Mucosa of descending colon (tissue), 3 donors: ENCODE results near the gene COPS6. TPM values are rescaled to one million over a fixed set of nuclear protein-coding genes. Genes with fewer than 3 reads are reported as not detected.

Experiments used
- ATAC-seq: fragments of 200-7000 bp; cut with Tn5 transposase; one replicate; pipeline ENCODE4 v1.9.1; 2020; ENCODE audit warnings: mild to moderate bottlenecking, moderate library complexity
- DNase-seq, 3 donors: peaks; one replicate each; pipeline ENCODE4 v3.0.0-alpha.2; 2020
- H3K36me3 ChIP-seq: fragments of 200-600 bp; one replicate; pipeline ENCODE4 v1.8.0; 2021; ENCODE audit warnings: low read depth, mild to moderate bottlenecking
- H3K4me1 ChIP-seq: fragments of 200-600 bp; one replicate; pipeline ENCODE4 v1.8.0; 2021; ENCODE audit warnings: low read depth, mild to moderate bottlenecking
- H3K4me3 ChIP-seq: fragments of 200-600 bp; one replicate; pipeline ENCODE4 v1.8.0; 2021; ENCODE audit warnings: mild to moderate bottlenecking
- H3K9me3 ChIP-seq: fragments of 200-600 bp; one replicate; pipeline ENCODE4 v1.8.0; 2021; ENCODE audit warnings: mild to moderate bottlenecking
- CTCF ChIP-seq: fragments of 200-600 bp; IDR thresholded peaks from one replicate; pipeline ENCODE4 v1.8.0; 2022; ENCODE audit warnings: antibody characterized with exemption, mild to moderate bottlenecking
- intact Hi-C, 2 donors: fragments of 100-400 bp; cut with DNase I in 1 of 2; cut with micrococcal nuclease in 1 of 2; formaldehyde crosslinking; loops; one replicate each; pipeline versions ENCODE4 v1.11.0 to v1.11.1; 2022; cut with DNase I, micrococcal nuclease
- microRNA-seq: library from miRNA; unstranded; fragments of <30 nt; microRNA quantifications from one replicate; pipeline ENCODE4, GENCODE V29; 2019
- total RNA-seq, 3 donors: library from RNA; stranded (reverse); fragmentation: NEBNext Ultra II Directional in 2 of 3; extraction: Animal tissue kit (Norgen Biotek cat#: 25700) in 2 of 3; gene quantifications; one replicate each; pipeline versions ENCODE4 v1.2.1 to v1.2.4, GENCODE V29; 2021 to 2023
- donor health status: DM: no; HTN: no; CAD: no; lungs with moderate emphysema.
- donor health status: DM: no; HTN: no; CAD: no.
- donor health status: DM: no; HTN: yes; CAD: no.

Gene COPS6
- total RNA-seq, 3 donors from 2014 or later = 61.8 to 98.5 (median 76.1) TPM

DNA sequence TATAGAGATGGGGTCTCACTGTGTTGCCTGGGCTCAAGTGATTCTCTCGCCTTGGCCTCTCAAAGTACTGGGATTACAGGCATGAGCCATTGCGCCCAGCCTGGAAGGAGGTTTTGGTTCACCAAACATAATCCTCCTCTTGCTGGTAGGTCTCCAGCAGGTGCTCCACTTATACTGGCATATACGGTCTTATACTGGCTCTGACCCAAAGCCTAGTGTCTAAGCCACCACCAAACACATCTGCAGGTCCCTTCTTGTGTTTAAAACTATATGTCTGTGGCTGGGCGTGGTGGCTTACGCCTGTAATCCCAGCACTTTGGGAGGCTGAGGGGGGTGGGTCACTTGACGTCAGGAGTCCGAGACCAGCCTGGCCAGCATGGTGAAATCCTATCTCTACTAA, 43.4 kb downstream of the COPS6 start:
- ATAC-seq (no peak), DNase-seq (peak in 1 of 3 donors; percentile 46)
- no peak overlapping the region for H3K4me3 ChIP-seq
- no peaks in the 10 kb centered on the region for H3K9me3 ChIP-seq
- TF ChIP-seq CTCF = no peak
- H3K36me3 ChIP-seq = no peaks in the 10 kb centered on the region
- intact Hi-C loops = loop anchor here (5.0 to 10.0 kb wide), 3 partner anchors 80 to 295 kb away; partner anchors contain the start of genes MEPCE (in 1 of the 2), PVRIG (in 1 of the 2) and ZCWPW1 (in 1 of the 2)
- H3K4me1 ChIP-seq = peaks cover 25% of the 10 kb centered on the region

DNA sequence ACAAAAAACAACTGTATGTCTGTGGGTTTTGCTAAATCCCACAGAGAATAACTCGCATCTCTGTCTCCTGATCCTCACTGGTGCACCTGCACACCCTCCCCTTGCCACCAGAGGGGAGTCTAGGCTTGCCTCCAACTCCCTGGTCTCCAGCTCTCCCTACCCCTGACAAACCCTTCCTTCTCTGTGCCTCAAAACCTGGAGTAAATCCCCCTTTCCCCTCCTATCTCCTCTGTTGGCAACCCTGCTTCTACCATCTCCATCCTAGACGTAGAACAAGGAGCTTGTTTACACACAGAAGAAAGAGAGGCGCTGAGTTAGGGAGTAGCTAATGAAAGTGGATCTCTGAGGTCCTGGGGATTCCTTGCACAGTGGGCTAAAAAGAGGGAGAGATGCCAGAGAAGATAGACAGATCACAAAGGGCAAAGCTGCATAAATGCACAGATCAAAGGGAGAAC, 44.0 kb downstream of the COPS6 start:
- intact Hi-C loops = loop anchor here (5.0 to 10.0 kb wide), 3 partner anchors 80 to 295 kb away; partner anchors contain the start of genes MEPCE (in 1 of the 2), PVRIG (in 1 of the 2) and ZCWPW1 (in 1 of the 2)
- Histone ChIP-seq H3K4me1 (peaks cover 25% of the 10 kb centered on the region), H3K36me3 (no peaks in the 10 kb centered on the region), H3K9me3 (no peaks in the 10 kb centered on the region), H3K4me3 (no peak overlapping the region)
- peak; percentile 54 for TF ChIP-seq CTCF
- peak; percentile 66 to 84 (median 80) for DNase-seq
- peak; percentile 81 for ATAC-seq

- intact Hi-C loops = loop anchor here in 1 of 2 donors (10.0 kb wide), 1 partner anchor 77 kb away; the partner anchor contains the start of gene PVRIG
- no peak for TF ChIP-seq CTCF
- H3K36me3 ChIP-seq = no peaks in the 10 kb centered on the region
- peaks cover 10% of the 10 kb centered on the region for H3K4me1 ChIP-seq
- DNase-seq (peak in 1 of 3 donors; percentile 27), ATAC-seq (peak; percentile 70)
- no peak overlapping the region for H3K4me3 ChIP-seq
- H3K9me3 ChIP-seq = no peaks in the 10 kb centered on the region
These were observed 49.3 kb downstream of the COPS6 start for GRCh38 chr7:100137851-100138760.

- peak; percentile 92 for ATAC-seq
- Histone ChIP-seq H3K4me3 (no peak overlapping the region), H3K36me3 (no peaks in the 10 kb centered on the region), H3K9me3 (no peaks in the 10 kb centered on the region), H3K4me1 (peaks cover 5% of the 10 kb centered on the region)
- no peak for TF ChIP-seq CTCF
- intact Hi-C loops = no loop called here
- DNase-seq = peak in 1 of 3 donors; percentile 13
These were observed 52.8 kb downstream of the COPS6 start for GRCh38 chr7:100141555-100141949.

Small RNA genes lying within 50 kb of the gene (microRNA-seq; reads per million reads assigned to microRNA genes)
- gene MIR106B (1,647 reads per million, percentile 85 among the genes with 10 or more reads in this experiment), gene MIR25 (489 reads per million, percentile 78 among the genes with 10 or more reads in this experiment), gene MIR93 (3,312 reads per million, percentile 90 among the genes with 10 or more reads in this experiment)

Other genes starting within 250 kb of the COPS6 start
- under 1 TPM in 1 of 3 donors, not detected in 2; 0.47 TPM for gene OR2AE1, start 211.9 kb upstream of the COPS6 start, total RNA-seq
- 10 to 100 TPM; 22.2 to 29.2 (median 25.2) TPM for gene TRIM4, start 169.4 kb upstream of the COPS6 start, total RNA-seq
- gene GJC3, start 159.3 kb upstream of the COPS6 start, total RNA-seq = not detected
- gene AZGP1, start 112.9 kb upstream of the COPS6 start, total RNA-seq = 1 to 10 TPM; 3.8 to 7.9 (median 6.0) TPM
- gene ZKSCAN1, start 73.4 kb upstream of the COPS6 start, total RNA-seq = 100 to 1,000 TPM; 105 to 153 (median 129) TPM
- 10 to 100 TPM in 1 of 3 donors, 1 to 10 TPM in 2; 6.9 to 13.9 (median 7.7) TPM for gene ZSCAN21, start 39.2 kb upstream of the COPS6 start, total RNA-seq
- 10 to 100 TPM; 32.6 to 46.1 (median 35.8) TPM for gene ZNF3, start 7.2 kb upstream of the COPS6 start, total RNA-seq
- 10 to 100 TPM; 62.7 to 92.2 (median 65.5) TPM for gene MCM7, start 12.4 kb downstream of the COPS6 start, total RNA-seq
- gene AP4M1, start 12.7 kb downstream of the COPS6 start, total RNA-seq = 10 to 100 TPM; 18.0 to 30.9 (median 23.9) TPM
- 10 to 100 TPM; 31.6 to 62.5 (median 34.2) TPM for gene TAF6, start 30.4 kb downstream of the COPS6 start, total RNA-seq
- 10 to 100 TPM in 1 of 3 donors, 1 to 10 TPM in 2; 7.8 to 19.4 (median 8.6) TPM for gene CNPY4, start 30.7 kb downstream of the COPS6 start, total RNA-seq
- gene MBLAC1, start 38.0 kb downstream of the COPS6 start, total RNA-seq = 1 to 10 TPM; 2.5 to 4.9 (median 3.2) TPM
- gene LAMTOR4, start 59.9 kb downstream of the COPS6 start, total RNA-seq = 100 to 1,000 TPM; 135 to 221 (median 187) TPM
- gene TRAPPC14, start 69.8 kb downstream of the COPS6 start, total RNA-seq = 10 to 100 TPM; 36.7 to 78.9 (median 49.0) TPM
- gene GAL3ST4, start 79.6 kb downstream of the COPS6 start, total RNA-seq = 1 to 10 TPM; 5.4 to 8.0 (median 6.1) TPM
- 1 to 10 TPM; 3.4 to 6.2 (median 5.1) TPM for gene GPC2, start 88.4 kb downstream of the COPS6 start, total RNA-seq
- 1 to 10 TPM; 2.4 to 6.4 (median 2.8) TPM for gene STAG3, start 88.9 kb downstream of the COPS6 start, total RNA-seq
- gene PVRIG, start 131.0 kb downstream of the COPS6 start, total RNA-seq = 1 to 10 TPM in 1 of 3 donors, under 1 TPM in 1, not detected in 1; 0.76 to 1.4 TPM
- gene SPDYE3, start 218.7 kb downstream of the COPS6 start, total RNA-seq = not detected